ENCODE measurements around the gene EEF1A2. TPM values are rescaled to one million over a fixed set of nuclear protein-coding genes. Genes with fewer than 3 reads are reported as not detected.
A peak's percentile ranks its signal among the peaks of the same experiment; 100 is the strongest.

EEF1A2 gene
- total RNA-seq, 1 donor from 2014 or later, result 37.6 TPM

- Histone ChIP-seq H4K20me1 (ENCODE audit: insufficient read depth, low read length) (no peaks in the 10 kb centered on the region), H3K9ac (ENCODE audit: low read length) (no peak overlapping the region), H3K4me2 (ENCODE audit: low read length) (no peak overlapping the region), H3K4me1 (ENCODE audit: insufficient read depth, low read length) (no peaks in the 10 kb centered on the region), H3K4me3 (ENCODE audit: insufficient read depth, low read depth, low read length) (no peak overlapping the region), H3K27me3 (ENCODE audit: insufficient read depth, low read length) (peaks cover 2% of the 10 kb centered on the region), H3K9me3 (ENCODE audit: insufficient read depth, low read depth, low read length) (no peaks in the 10 kb centered on the region), H2AFZ (ENCODE audit: low read depth, low read length) (no peak overlapping the region), H3K36me3 (ENCODE audit: insufficient read depth, low read length) (no peaks in the 10 kb centered on the region), H3K27ac (ENCODE audit: low read depth, low read length) (no peak overlapping the region), H3K79me2 (ENCODE audit: insufficient read depth, low read length) (no peaks in the 10 kb centered on the region)
- no peak for DNase-seq (ENCODE audit: low read depth)
- Mint-ChIP-seq H3K4me3 (ENCODE audit: unreplicated experiment) (no peak overlapping the region), H3K27me3 (ENCODE audit: low read depth, unreplicated experiment) (peaks cover 17% of the 10 kb centered on the region), H3K4me1 (ENCODE audit: low read depth, unreplicated experiment) (no peaks in the 10 kb centered on the region), H3K9me3 (ENCODE audit: unreplicated experiment) (no peaks in the 10 kb centered on the region), H3K36me3 (ENCODE audit: low read depth, unreplicated experiment) (no peaks in the 10 kb centered on the region), H3K27ac (ENCODE audit: unreplicated experiment) (no peak overlapping the region)
- FAIRE-seq, result no peak
- TF ChIP-seq, protein P1, sequence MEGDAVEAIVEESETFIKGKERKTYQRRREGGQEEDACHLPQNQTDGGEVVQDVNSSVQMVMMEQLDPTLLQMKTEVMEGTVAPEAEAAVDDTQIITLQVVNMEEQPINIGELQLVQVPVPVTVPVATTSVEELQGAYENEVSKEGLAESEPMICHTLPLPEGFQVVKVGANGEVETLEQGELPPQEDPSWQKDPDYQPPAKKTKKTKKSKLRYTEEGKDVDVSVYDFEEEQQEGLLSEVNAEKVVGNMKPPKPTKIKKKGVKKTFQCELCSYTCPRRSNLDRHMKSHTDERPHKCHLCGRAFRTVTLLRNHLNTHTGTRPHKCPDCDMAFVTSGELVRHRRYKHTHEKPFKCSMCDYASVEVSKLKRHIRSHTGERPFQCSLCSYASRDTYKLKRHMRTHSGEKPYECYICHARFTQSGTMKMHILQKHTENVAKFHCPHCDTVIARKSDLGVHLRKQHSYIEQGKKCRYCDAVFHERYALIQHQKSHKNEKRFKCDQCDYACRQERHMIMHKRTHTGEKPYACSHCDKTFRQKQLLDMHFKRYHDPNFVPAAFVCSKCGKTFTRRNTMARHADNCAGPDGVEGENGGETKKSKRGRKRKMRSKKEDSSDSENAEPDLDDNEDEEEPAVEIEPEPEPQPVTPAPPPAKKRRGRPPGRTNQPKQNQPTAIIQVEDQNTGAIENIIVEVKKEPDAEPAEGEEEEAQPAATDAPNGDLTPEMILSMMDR (IDR thresholded peaks at IDR 0.05; ENCODE audit: insufficient read depth, low read depth, low read length), result no peak
- no peak for TF ChIP-seq EZH2 (IDR thresholded peaks at IDR 0.05; ENCODE audit: insufficient read depth, low read length)
Measured at GRCh38 chr20:63446216-63447024, 52.5 kb downstream of the EEF1A2 start.

GRCh38 chr20:63445075-63445734 is 53.7 kb downstream of the EEF1A2 start:
- peak overlapping the region; percentile 41 for H3K27ac Mint-ChIP-seq (ENCODE audit: unreplicated experiment)
- DNase-seq (ENCODE audit: low read depth) (no peak), FAIRE-seq (no peak)
- no peak overlapping the region for H2AFZ ChIP-seq (ENCODE audit: low read depth, low read length)
- H4K20me1 ChIP-seq (ENCODE audit: insufficient read depth, low read length), result no peaks in the 10 kb centered on the region
- no peaks in the 10 kb centered on the region for H3K36me3 Mint-ChIP-seq (ENCODE audit: low read depth, unreplicated experiment)
- no peak overlapping the region for H3K4me3 Mint-ChIP-seq (ENCODE audit: unreplicated experiment)
- H3K9me3 Mint-ChIP-seq (ENCODE audit: unreplicated experiment), result no peaks in the 10 kb centered on the region
- H3K27ac ChIP-seq (ENCODE audit: low read depth, low read length), result no peak overlapping the region
- no peaks in the 10 kb centered on the region for H3K79me2 ChIP-seq (ENCODE audit: insufficient read depth, low read length)
- no peak overlapping the region for H3K9ac ChIP-seq (ENCODE audit: low read length)
- no peak overlapping the region for H3K4me2 ChIP-seq (ENCODE audit: low read length)
- H3K4me3 ChIP-seq (ENCODE audit: insufficient read depth, low read depth, low read length), result no peak overlapping the region
- no peaks in the 10 kb centered on the region for H3K36me3 ChIP-seq (ENCODE audit: insufficient read depth, low read length)
- H3K4me1 Mint-ChIP-seq (ENCODE audit: low read depth, unreplicated experiment), result no peaks in the 10 kb centered on the region
- no peaks in the 10 kb centered on the region for H3K9me3 ChIP-seq (ENCODE audit: insufficient read depth, low read depth, low read length)
- peaks cover 2% of the 10 kb centered on the region for H3K27me3 ChIP-seq (ENCODE audit: insufficient read depth, low read length)
- no peaks in the 10 kb centered on the region for H3K4me1 ChIP-seq (ENCODE audit: insufficient read depth, low read length)
- TF ChIP-seq EZH2 (IDR thresholded peaks at IDR 0.05; ENCODE audit: insufficient read depth, low read length), result no peak
- TF ChIP-seq, protein P1 (IDR thresholded peaks at IDR 0.05; ENCODE audit: insufficient read depth, low read depth, low read length), result no peak
- H3K27me3 Mint-ChIP-seq (ENCODE audit: low read depth, unreplicated experiment), result peaks cover 15% of the 10 kb centered on the region

All from astrocyte (in vitro differentiated cells and primary cell).